DMS114 treated with DMSO at 0.1 percent for 48 hours (cell line): Measurements from ENCODE around the gene EGFL6.

Experiments used
- DNase-seq: peaks from one replicate; lab custom pipeline; 2025; ENCODE audit not compliant: unreplicated experiment; lab: John Stamatoyannopoulos, UW

The EGFL6 gene

GRCh38 chrX:13569479-13570260 lies at the start of gene EGFL6:
Gene EGFL6, plus strand, starts transcription at chrX:13569601. Its CDS starts 261 bp downstream, at chrX:13569862.
- DNase-seq: no peak

GRCh38 chrX:13520351-13520750 lies 49.0 kb upstream of the EGFL6 start:
- no peak for DNase-seq

GRCh38 chrX:13520936-13521335 lies 48.5 kb upstream of the EGFL6 start:
- DNase-seq: no peak

- no peak for DNase-seq
Observed at GRCh38 chrX:13522811-13523210, 46.6 kb upstream of the EGFL6 start.

- no peak for DNase-seq
Observed at GRCh38 chrX:13533726-13534125, 35.7 kb upstream of the EGFL6 start.

GRCh38 chrX:13535376-13536165 lies 33.8 kb upstream of the EGFL6 start:
- no peak for DNase-seq

- no peak for DNase-seq
Observed at GRCh38 chrX:13536551-13536950, 32.9 kb upstream of the EGFL6 start.

GRCh38 chrX:13538414-13538813 lies 31.0 kb upstream of the EGFL6 start:
- no peak for DNase-seq

- no peak for DNase-seq
Observed at GRCh38 chrX:13540602-13541001, 28.8 kb upstream of the EGFL6 start.

- DNase-seq: no peak
Observed at GRCh38 chrX:13545726-13546125, 23.7 kb upstream of the EGFL6 start.

- DNase-seq: no peak
Observed at GRCh38 chrX:13547671-13548070, 21.7 kb upstream of the EGFL6 start.

- no peak for DNase-seq
Observed at GRCh38 chrX:13550346-13550745, 19.1 kb upstream of the EGFL6 start.

GRCh38 chrX:13551610-13552009 lies 17.8 kb upstream of the EGFL6 start:
- no peak for DNase-seq

GRCh38 chrX:13552892-13553291 lies 16.5 kb upstream of the EGFL6 start:
- no peak for DNase-seq

- DNase-seq: no peak
Observed at GRCh38 chrX:13565511-13565910, 3.9 kb upstream of the EGFL6 start.

GRCh38 chrX:13570261-13570605 lies 832 bp downstream of the EGFL6 start:
- no peak for DNase-seq

- no peak for DNase-seq
Observed at GRCh38 chrX:13571136-13571535, 1.7 kb downstream of the EGFL6 start.

- no peak for DNase-seq
Observed at GRCh38 chrX:13574600-13574999, 5.2 kb downstream of the EGFL6 start.

GRCh38 chrX:13579661-13580060 lies 10.3 kb downstream of the EGFL6 start:
- DNase-seq: no peak

- DNase-seq: no peak
Observed at GRCh38 chrX:13581554-13581953, 12.2 kb downstream of the EGFL6 start.

GRCh38 chrX:13587786-13588477 lies 18.5 kb downstream of the EGFL6 start:
- no peak for DNase-seq

GRCh38 chrX:13590207-13590606 lies 20.8 kb downstream of the EGFL6 start:
- no peak for DNase-seq
